ENCODE measurements around the gene ARHGAP28. TPM values are rescaled to one million over a fixed set of nuclear protein-coding genes. Genes with fewer than 3 reads are reported as not detected.

The ARHGAP28 gene
- 9.4 and 10.7 TPM in 2 replicates for total RNA-seq

DNA sequence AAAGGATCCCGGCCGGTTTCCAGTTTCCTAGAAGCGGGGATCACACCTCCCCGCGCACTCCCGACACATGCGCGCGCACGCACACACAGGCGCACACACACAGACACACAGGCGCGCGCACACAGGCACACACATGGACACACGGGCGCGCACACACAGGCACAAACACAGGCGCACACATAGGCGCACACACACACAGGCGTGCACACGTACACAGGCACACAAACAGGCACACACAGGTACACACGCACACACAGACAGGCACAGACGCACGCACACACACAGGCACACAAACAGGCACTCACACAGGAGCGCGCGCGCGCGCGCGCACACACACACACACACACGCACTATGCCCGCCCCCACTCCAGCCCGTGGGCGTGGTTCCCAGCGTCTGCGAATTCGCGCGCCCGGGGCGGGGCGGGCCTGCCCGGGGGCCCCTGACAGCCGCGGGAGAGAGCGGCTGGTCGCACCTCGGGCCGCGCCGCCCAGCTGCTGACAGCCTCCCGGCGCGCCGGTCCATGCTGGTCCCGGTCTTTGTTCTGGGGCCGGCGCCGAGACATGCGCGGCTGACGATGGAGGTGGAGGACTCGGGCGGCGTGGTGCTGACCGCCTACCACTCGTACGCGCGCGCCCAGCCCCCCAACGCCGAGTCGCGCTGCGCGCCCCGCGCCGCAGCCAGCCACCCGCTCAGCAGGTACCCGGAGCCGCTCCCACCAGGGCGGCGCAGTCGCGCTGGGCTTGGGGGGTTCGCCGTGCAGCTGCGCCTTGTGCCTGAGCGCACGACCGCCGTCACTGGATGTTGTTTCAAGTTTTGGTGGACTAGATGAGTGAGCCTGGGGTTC lies at the start of gene ARHGAP28:
ARHGAP28 (plus strand) TSS at position 470 of the 845 bp plus-strand sequence; CDS start at position 576, 106 bp downstream.

Small RNAs within 50 kb of the gene (small RNA-seq; reads per million reads assigned to genes)
- gene RNU6-916P = not detected

Data from subcutaneous preadipocyte (primary cell).